ENCODE results near the gene PRSS16. TPM values are rescaled to one million over a fixed set of nuclear protein-coding genes. Genes with fewer than 3 reads are reported as not detected.
"Not testable (repeated sequence)": the region's sequence is repeated elsewhere in the genome, so short reads cannot be mapped to it uniquely, and the experiment has no call there.

The PRSS16 gene
- total RNA-seq, 1 donor from 2014 or later, result 0.64 TPM

DNA sequence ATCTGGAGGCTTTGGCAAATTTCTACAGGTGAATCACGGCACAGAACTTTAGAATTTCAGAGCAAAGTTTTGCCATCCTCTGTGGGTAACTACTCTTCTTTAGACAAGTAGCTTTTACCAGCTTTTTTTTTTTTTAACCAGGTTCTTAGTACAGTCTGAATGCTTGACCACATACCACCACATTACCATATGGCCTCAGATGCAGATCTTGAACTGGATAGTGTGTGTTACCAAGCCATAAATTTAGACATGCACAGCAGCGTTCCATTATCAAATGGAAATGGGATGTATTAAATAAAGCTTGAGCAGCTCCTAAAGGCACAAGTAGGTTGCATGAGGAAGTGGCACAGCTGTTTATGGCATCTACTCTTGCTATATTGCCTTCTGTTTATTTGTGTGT lies 38.3 kb upstream of the PRSS16 start:
- no peak overlapping the region for H3K27ac Mint-ChIP-seq (ENCODE audit: unreplicated experiment)
- no peak for DNase-seq
- no peaks in the 10 kb centered on the region for H3K4me1 Mint-ChIP-seq (ENCODE audit: low read depth, unreplicated experiment)
- TF ChIP-seq, protein P1, sequence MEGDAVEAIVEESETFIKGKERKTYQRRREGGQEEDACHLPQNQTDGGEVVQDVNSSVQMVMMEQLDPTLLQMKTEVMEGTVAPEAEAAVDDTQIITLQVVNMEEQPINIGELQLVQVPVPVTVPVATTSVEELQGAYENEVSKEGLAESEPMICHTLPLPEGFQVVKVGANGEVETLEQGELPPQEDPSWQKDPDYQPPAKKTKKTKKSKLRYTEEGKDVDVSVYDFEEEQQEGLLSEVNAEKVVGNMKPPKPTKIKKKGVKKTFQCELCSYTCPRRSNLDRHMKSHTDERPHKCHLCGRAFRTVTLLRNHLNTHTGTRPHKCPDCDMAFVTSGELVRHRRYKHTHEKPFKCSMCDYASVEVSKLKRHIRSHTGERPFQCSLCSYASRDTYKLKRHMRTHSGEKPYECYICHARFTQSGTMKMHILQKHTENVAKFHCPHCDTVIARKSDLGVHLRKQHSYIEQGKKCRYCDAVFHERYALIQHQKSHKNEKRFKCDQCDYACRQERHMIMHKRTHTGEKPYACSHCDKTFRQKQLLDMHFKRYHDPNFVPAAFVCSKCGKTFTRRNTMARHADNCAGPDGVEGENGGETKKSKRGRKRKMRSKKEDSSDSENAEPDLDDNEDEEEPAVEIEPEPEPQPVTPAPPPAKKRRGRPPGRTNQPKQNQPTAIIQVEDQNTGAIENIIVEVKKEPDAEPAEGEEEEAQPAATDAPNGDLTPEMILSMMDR (IDR thresholded peaks at IDR 0.05; ENCODE audit: partially characterized antibody, unreplicated experiment), result no peak
- H3K9me3 Mint-ChIP-seq (ENCODE audit: unreplicated experiment), result peaks cover 6% of the 10 kb centered on the region
- H3K36me3 Mint-ChIP-seq (ENCODE audit: unreplicated experiment), result no peaks in the 10 kb centered on the region
- peaks cover 13% of the 10 kb centered on the region for H3K27me3 Mint-ChIP-seq (ENCODE audit: unreplicated experiment)
- H3K4me3 Mint-ChIP-seq (ENCODE audit: unreplicated experiment), result no peak overlapping the region

DNA sequence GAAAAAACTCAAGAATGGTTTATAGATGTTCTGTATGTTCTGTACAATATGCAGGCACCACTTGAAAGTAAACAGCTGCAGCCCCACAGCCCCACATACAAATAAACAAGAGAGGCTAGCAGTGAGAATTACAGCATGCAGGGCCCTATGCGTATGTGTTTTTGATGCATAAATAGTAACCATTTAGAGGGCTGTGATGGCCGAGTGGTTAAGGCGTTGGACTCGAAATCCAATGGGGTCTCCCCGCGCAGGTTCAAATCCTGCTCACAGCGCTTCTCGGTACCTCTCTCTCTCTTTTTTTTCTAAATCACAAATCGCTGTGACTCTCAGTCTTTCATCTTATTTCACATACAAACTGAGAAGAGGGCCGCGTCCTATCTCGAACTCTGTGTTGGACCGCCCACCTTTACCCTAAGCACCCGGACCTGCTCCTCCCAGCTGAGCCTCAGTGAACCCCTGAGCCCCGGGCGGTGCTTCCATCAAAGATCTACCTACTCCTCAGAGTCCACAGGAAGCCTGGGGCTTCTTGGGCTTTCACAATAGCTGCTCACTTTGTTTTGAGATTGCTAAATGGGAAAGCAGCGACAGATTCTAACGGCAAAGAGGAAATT lies 37.7 kb upstream of the PRSS16 start:
- no peak overlapping the region for H3K27ac Mint-ChIP-seq (ENCODE audit: unreplicated experiment)
- H3K27me3 Mint-ChIP-seq (ENCODE audit: unreplicated experiment), result peaks cover 15% of the 10 kb centered on the region
- no peaks in the 10 kb centered on the region for H3K36me3 Mint-ChIP-seq (ENCODE audit: unreplicated experiment)
- no peaks in the 10 kb centered on the region for H3K4me1 Mint-ChIP-seq (ENCODE audit: low read depth, unreplicated experiment)
- no peak overlapping the region for H3K4me3 Mint-ChIP-seq (ENCODE audit: unreplicated experiment)
- no peak for DNase-seq
- H3K9me3 Mint-ChIP-seq (ENCODE audit: unreplicated experiment), result peaks cover 11% of the 10 kb centered on the region
- TF ChIP-seq, protein P1 (IDR thresholded peaks at IDR 0.05; ENCODE audit: partially characterized antibody, unreplicated experiment), result no peak

DNA sequence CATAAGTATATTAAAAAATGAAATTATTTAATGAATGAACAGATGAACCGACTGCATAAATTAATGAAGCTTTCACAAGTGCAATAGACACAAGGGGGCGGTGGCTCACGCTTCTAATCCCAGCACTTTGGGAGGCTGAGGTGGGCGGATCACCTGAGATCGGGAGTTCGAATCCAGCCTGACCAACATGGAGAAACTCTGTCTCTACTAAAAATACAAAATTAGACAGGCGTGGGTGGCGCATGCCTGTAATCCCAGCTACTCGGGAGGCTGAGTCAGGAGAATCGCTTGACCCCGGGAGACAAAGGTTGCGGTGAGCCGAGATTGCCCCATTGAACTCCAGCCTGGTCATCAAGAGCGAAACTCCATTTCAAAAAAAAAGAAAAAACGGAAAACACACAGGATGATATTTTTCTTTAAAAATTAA lies 34.4 kb upstream of the PRSS16 start:
- DNase-seq; H3K36me3 Mint-ChIP-seq (ENCODE audit: unreplicated experiment); H3K4me3 Mint-ChIP-seq (ENCODE audit: unreplicated experiment); H3K27ac Mint-ChIP-seq (ENCODE audit: unreplicated experiment); H3K4me1 Mint-ChIP-seq (ENCODE audit: low read depth, unreplicated experiment): not testable (repeated sequence)
- Mint-ChIP-seq H3K27me3 (ENCODE audit: unreplicated experiment) (peaks cover 17% of the 10 kb centered on the region), H3K9me3 (ENCODE audit: unreplicated experiment) (peaks cover 15% of the 10 kb centered on the region)

DNA sequence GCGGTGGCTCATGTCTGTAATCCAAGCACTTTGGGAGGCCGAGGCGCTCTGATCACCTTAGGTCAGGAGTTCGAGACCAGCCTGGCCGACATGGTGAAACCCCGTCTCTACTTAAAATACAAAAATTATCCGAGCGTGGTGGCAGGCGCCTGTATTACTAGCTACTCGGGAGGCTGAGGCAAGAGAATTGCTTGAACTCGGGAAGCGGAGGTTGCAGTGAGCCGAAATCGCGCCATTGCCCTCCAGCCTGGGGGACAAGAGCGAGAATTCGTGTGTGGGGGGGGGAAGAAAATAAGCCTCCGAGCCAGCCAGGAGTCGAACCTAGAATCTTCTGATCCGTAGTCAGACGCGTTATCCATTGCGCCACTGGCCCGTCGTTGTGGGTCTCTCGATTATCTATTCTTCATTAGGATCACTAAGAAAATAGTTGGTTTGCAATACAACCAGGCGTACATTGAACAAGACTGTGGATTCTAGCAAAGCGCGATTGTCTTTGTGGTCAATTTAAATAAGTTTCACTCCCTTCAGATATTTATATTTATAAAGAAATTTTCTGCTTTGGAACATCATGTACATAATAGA lies 33.9 kb upstream of the PRSS16 start:
- DNase-seq, result no peak

DNA sequence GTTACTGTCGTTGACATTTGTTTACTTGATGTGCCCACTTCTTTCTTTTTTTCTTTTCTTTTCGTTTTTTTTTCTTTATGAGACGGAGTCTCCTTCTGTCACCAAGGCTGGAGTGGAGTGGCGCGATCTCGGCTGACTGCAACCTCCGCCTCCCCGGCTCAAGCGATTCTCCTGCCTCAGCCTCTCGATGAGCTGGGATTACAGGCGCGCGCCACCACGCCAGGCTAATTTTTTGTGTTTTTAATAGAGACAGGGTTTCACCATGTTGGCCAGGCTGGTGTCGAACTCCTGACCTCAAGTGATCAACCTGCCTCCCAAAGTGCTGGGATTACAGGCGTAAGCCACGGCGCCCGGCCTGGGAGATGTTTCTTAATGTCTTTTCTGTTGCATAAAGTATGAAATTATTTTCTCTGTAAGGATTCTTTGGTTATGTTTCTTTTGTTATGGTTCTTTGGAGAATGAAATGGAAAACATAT lies 33.3 kb upstream of the PRSS16 start:
- Mint-ChIP-seq H3K4me1 (ENCODE audit: low read depth, unreplicated experiment) (no peaks in the 10 kb centered on the region), H3K27me3 (ENCODE audit: unreplicated experiment) (peaks cover 17% of the 10 kb centered on the region), H3K4me3 (ENCODE audit: unreplicated experiment) (peak overlapping the region; percentile 90), H3K9me3 (ENCODE audit: unreplicated experiment) (peaks cover 15% of the 10 kb centered on the region), H3K27ac (ENCODE audit: unreplicated experiment) (no peak overlapping the region), H3K36me3 (ENCODE audit: unreplicated experiment) (no peaks in the 10 kb centered on the region)
- TF ChIP-seq, protein P1 (IDR thresholded peaks at IDR 0.05; ENCODE audit: partially characterized antibody, unreplicated experiment), result no peak
- peak; percentile 30 for DNase-seq

More for the DNA sequence above, 33.9 kb upstream of the PRSS16 start:
- no peaks in the 10 kb centered on the region for H3K36me3 Mint-ChIP-seq (ENCODE audit: unreplicated experiment)
- peak overlapping the region; percentile 59 for H3K4me3 Mint-ChIP-seq (ENCODE audit: unreplicated experiment)
- TF ChIP-seq, protein P1 (IDR thresholded peaks at IDR 0.05; ENCODE audit: partially characterized antibody, unreplicated experiment), result no peak
- H3K27me3 Mint-ChIP-seq (ENCODE audit: unreplicated experiment), result peaks cover 17% of the 10 kb centered on the region
- H3K4me1 Mint-ChIP-seq (ENCODE audit: low read depth, unreplicated experiment), result no peaks in the 10 kb centered on the region
- no peak overlapping the region for H3K27ac Mint-ChIP-seq (ENCODE audit: unreplicated experiment)
- peaks cover 15% of the 10 kb centered on the region for H3K9me3 Mint-ChIP-seq (ENCODE audit: unreplicated experiment)
